HFF-Myc (cell line): ENCODE results near the gene SMYD2.

Experiments
- DNase-seq: peaks from one replicate; pipeline ENCODE4 v3.0.0-alpha.2; 2011; ENCODE audit warnings: low read depth; ENCODE audit errors: extremely low read depth
- H3K4me3 ChIP-seq: replicated peaks from 2 replicates; pipeline ENCODE4 v1.5.1; 2011; ENCODE audit warnings: low read depth, mild to moderate bottlenecking, control low read depth, low read length
- CTCF ChIP-seq: IDR thresholded peaks from 2 replicates; pipeline ENCODE4 v1.5.1; 2012; ENCODE audit warnings: mild to moderate bottlenecking, low read depth, low read length, control low read depth; ENCODE audit errors: missing control alignments

The SMYD2 gene

GRCh38 chr1:214259353-214259977 is 21.5 kb upstream of the SMYD2 start:
- no peak for DNase-seq
- TF ChIP-seq CTCF: no peak
- H3K4me3 ChIP-seq: no peak overlapping the region

DNA sequence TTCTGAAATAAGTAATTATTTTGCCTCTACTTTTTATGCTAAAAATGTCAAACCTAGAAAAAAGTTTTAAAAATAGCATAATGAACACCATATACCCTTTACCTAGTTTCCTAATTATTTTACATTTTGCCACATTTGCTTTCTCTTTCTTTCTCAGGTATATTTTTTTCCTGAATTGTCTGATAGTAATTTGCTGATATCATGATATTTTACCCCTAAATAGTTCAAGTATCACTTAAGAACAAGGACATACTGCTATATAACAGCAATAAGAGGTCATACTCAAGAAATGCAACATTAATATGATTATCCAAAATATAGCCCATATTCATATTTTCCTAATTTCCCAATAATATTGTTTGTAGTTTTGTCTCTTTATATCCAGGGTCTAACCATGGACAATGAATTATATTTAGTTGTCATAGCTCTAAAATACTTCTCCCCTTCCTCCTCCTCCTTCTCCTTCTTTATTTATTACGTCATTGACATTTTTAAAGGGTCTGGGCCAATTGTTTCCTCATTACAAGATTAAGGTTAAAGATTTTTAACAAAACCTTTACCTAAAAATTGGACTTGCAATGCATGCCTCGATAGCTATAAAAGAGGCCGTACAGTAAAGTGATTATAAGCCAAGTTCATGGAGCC is 20.3 kb upstream of the SMYD2 start:
- no peak for TF ChIP-seq CTCF

GRCh38 chr1:214261206-214262123 is 19.5 kb upstream of the SMYD2 start:
- H3K4me3 ChIP-seq: no peak overlapping the region
- no peak for DNase-seq
- peak; percentile 99 for TF ChIP-seq CTCF

More for the DNA sequence above, 20.3 kb upstream of the SMYD2 start:
- DNase-seq: no peak
- no peak overlapping the region for H3K4me3 ChIP-seq

GRCh38 chr1:214264196-214264595 is 16.8 kb upstream of the SMYD2 start:
- no peak for DNase-seq
- no peak for TF ChIP-seq CTCF
- H3K4me3 ChIP-seq: no peak overlapping the region

- no peak for TF ChIP-seq CTCF
- DNase-seq: no peak
- no peak overlapping the region for H3K4me3 ChIP-seq
These were observed 16.0 kb upstream of the SMYD2 start for GRCh38 chr1:214264976-214265375.

GRCh38 chr1:214270097-214270650 is 10.8 kb upstream of the SMYD2 start:
- no peak for TF ChIP-seq CTCF
- no peak for DNase-seq
- no peak overlapping the region for H3K4me3 ChIP-seq
